SIG-M5 treated with dmso at 0.1 percent for 504 hours (cell line): ENCODE measurements around the gene RASSF7.
A peak's percentile ranks its signal among the peaks of the same experiment; 100 is the strongest.
"Not testable (repeated sequence)": the region's sequence is repeated elsewhere in the genome, so short reads cannot be mapped to it uniquely, and the experiment has no call there.

Experiments
- DNase-seq: peaks from one replicate; lab custom pipeline; 2025; ENCODE audit not compliant: unreplicated experiment; lab: John Stamatoyannopoulos, UW

The RASSF7 gene

GRCh38 chr11:560305-561147, at the start of gene RASSF7, which contains the start of gene LMNTD2:
RASSF7 (plus strand) TSS chr11:560970; CDS start chr11:561769, 799 bp downstream.
LMNTD2 (minus strand) TSS chr11:560738; CDS start chr11:560716, 22 bp downstream.
- peak; percentile 81 for DNase-seq

- DNase-seq: no peak
These were observed 47.8 kb upstream of the RASSF7 start for GRCh38 chr11:512761-513595.

- DNase-seq: peak; percentile 25
These were observed 46.2 kb upstream of the RASSF7 start for GRCh38 chr11:514606-515005.

GRCh38 chr11:515131-515530, 45.6 kb upstream of the RASSF7 start:
- no peak for DNase-seq

GRCh38 chr11:516400-516799, 44.4 kb upstream of the RASSF7 start:
- DNase-seq: no peak

GRCh38 chr11:516918-517685, 43.7 kb upstream of the RASSF7 start:
- not testable (repeated sequence) for DNase-seq

- peak; percentile 81 for DNase-seq
These were observed 42.1 kb upstream of the RASSF7 start for GRCh38 chr11:518463-519202.

GRCh38 chr11:520428-521176, 40.2 kb upstream of the RASSF7 start:
- DNase-seq: no peak

- no peak for DNase-seq
These were observed 39.5 kb upstream of the RASSF7 start for GRCh38 chr11:521177-521688.

- no peak for DNase-seq
These were observed 34.6 kb upstream of the RASSF7 start for GRCh38 chr11:526192-526591.

- no peak for DNase-seq
These were observed 32.5 kb upstream of the RASSF7 start for GRCh38 chr11:528166-528814.

GRCh38 chr11:528815-529727, 31.7 kb upstream of the RASSF7 start:
- no peak for DNase-seq

- DNase-seq: no peak
These were observed 30.9 kb upstream of the RASSF7 start for GRCh38 chr11:529728-530411.

- DNase-seq: no peak
These were observed 29.6 kb upstream of the RASSF7 start for GRCh38 chr11:530960-531831.

- no peak for DNase-seq
These were observed 28.7 kb upstream of the RASSF7 start for GRCh38 chr11:531919-532526.

- no peak for DNase-seq
These were observed 28.2 kb upstream of the RASSF7 start for GRCh38 chr11:532527-532985.
